Esophagus muscularis mucosa (tissue), 4 donors: ENCODE measurements around the gene MIB1.

Experiments used
- EP300 ChIP-seq: sonication (generic); formaldehyde crosslinking; IDR thresholded peaks from one replicate; pipeline ENCODE4 v1.6.1; 2017; ENCODE audit warnings: antibody characterized with exemption
- POLR2A ChIP-seq: fragments of 450-650 bp; IDR thresholded peaks from one replicate; pipeline ENCODE4 v1.6.1; 2017; ENCODE audit warnings: antibody characterized with exemption, moderate library complexity, mild to moderate bottlenecking, low read depth
- TF ChIP-seq, protein P1 (sequence below), 3 experiments: fragments of 200-600 bp in 2 of 3; fragments of 450-650 bp in 1 of 3; sonication (generic) in 2 of 3; IDR thresholded peaks; one replicate each; pipeline ENCODE4 v1.5.1; 2017 to 2019; ENCODE audit warnings: antibody characterized with exemption in 3 of 3, mild to moderate bottlenecking in 2 of 3, moderate library complexity in 1 of 3

DNA sequence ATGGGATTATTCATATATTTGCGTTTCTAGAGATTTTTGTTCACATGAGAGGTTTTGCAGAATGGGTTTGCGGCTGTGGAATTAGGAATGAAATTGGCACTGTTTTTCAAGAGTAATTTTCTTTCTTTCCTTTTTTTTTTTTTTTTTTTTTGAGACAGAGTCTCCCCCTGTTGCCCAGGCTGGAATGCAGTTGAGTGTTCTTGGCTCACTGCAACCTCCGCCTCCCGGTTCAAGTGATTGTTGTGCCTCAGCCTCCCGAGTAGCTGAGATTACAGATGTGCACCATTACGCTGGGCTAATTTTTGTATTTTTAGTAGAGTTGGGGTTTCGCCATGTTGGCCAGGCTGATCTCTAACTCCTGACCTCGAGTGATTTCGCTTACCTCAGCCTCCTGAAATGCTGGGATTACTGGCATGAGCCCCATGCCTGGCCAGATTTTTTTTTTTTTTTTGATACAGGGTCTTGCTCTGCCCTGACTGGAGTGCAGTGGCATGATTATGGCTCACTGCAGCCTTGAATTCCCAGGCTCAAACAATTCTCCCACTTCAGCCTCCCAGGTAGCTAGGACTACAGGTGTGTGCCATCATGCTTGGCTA, 65.3 kb downstream of the MIB1 start:
- TF ChIP-seq, protein P1, sequence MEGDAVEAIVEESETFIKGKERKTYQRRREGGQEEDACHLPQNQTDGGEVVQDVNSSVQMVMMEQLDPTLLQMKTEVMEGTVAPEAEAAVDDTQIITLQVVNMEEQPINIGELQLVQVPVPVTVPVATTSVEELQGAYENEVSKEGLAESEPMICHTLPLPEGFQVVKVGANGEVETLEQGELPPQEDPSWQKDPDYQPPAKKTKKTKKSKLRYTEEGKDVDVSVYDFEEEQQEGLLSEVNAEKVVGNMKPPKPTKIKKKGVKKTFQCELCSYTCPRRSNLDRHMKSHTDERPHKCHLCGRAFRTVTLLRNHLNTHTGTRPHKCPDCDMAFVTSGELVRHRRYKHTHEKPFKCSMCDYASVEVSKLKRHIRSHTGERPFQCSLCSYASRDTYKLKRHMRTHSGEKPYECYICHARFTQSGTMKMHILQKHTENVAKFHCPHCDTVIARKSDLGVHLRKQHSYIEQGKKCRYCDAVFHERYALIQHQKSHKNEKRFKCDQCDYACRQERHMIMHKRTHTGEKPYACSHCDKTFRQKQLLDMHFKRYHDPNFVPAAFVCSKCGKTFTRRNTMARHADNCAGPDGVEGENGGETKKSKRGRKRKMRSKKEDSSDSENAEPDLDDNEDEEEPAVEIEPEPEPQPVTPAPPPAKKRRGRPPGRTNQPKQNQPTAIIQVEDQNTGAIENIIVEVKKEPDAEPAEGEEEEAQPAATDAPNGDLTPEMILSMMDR (IDR thresholded peaks at IDR 0.05) = no peak
- TF ChIP-seq EP300 = no peak
- TF ChIP-seq POLR2A = no peak
